Erythroblast (primary cell): ENCODE results near the gene PNMA3.
"Not testable (repeated sequence)": the region's sequence is repeated elsewhere in the genome, so short reads cannot be mapped to it uniquely, and the experiment has no call there.

Experiments used
- DNase-seq, 2 experiments: peaks; one replicate each; lab custom pipeline; 2025; lab: John Stamatoyannopoulos, UW
- GATA1 ChIP-seq: IDR thresholded peaks from 2 replicates; pipeline ENCODE4 v1.6.1; 2011; ENCODE audit warnings: low read depth, mild to moderate bottlenecking, control low read depth, low read length, moderate library complexity
- POLR2A ChIP-seq: IDR thresholded peaks from 2 replicates; pipeline ENCODE4 v1.6.1; 2011; ENCODE audit warnings: mild to moderate bottlenecking, low read length

PNMA3 gene

GRCh38 chrX:153061732-153062131 lies 5.5 kb downstream of the PNMA3 start:
- no peak for TF ChIP-seq POLR2A
- no peak for TF ChIP-seq GATA1
- peak in 1 of 2 experiments; percentile 49 for DNase-seq

- no peak for DNase-seq
These were observed 7.0 kb downstream of the PNMA3 start for GRCh38 chrX:153063315-153063714.

GRCh38 chrX:153064061-153064460 lies 7.8 kb downstream of the PNMA3 start:
- TF ChIP-seq POLR2A (no peak), GATA1 (no peak)
- DNase-seq: no peak

More at GRCh38 chrX:153063315-153063714, 7.0 kb downstream of the PNMA3 start:
- TF ChIP-seq GATA1 (no peak), POLR2A (no peak)

- peak in 1 of 2 experiments; percentile 1 for DNase-seq
- no peak for TF ChIP-seq POLR2A
- no peak for TF ChIP-seq GATA1
These were observed 9.1 kb downstream of the PNMA3 start for GRCh38 chrX:153065389-153065788.

GRCh38 chrX:153066402-153066801 lies 10.1 kb downstream of the PNMA3 start:
- DNase-seq: not testable (repeated sequence)

- not testable (repeated sequence) for DNase-seq
These were observed 15.8 kb downstream of the PNMA3 start, which contains the start of gene PNMA6A for GRCh38 chrX:153071909-153072583. TSS of gene PNMA6A (plus strand) at chrX:153072454. CDS start at chrX:153073063, 609 bp downstream.

GRCh38 chrX:153073331-153073730 lies 17.1 kb downstream of the PNMA3 start:
- not testable (repeated sequence) for DNase-seq

- DNase-seq: no peak
- TF ChIP-seq GATA1 (no peak), POLR2A (no peak)
These were observed 18.1 kb downstream of the PNMA3 start for GRCh38 chrX:153074262-153074899.

GRCh38 chrX:153074935-153075334 lies 18.7 kb downstream of the PNMA3 start:
- DNase-seq: no peak
- no peak for TF ChIP-seq POLR2A
- no peak for TF ChIP-seq GATA1

- no peak for DNase-seq
- no peak for TF ChIP-seq POLR2A
- TF ChIP-seq GATA1: no peak
These were observed 19.1 kb downstream of the PNMA3 start for GRCh38 chrX:153075366-153075765.

GRCh38 chrX:153077437-153078135 lies 21.3 kb downstream of the PNMA3 start:
- DNase-seq: not testable (repeated sequence)

GRCh38 chrX:153083238-153083923 lies 27.1 kb downstream of the PNMA3 start:
- not testable (repeated sequence) for DNase-seq

GRCh38 chrX:153102418-153102817 lies 46.1 kb downstream of the PNMA3 start:
- no peak for TF ChIP-seq POLR2A
- TF ChIP-seq GATA1: no peak
- DNase-seq: no peak

- not testable (repeated sequence) for DNase-seq
These were observed 48.7 kb downstream of the PNMA3 start for GRCh38 chrX:153104959-153105358.

- not testable (repeated sequence) for DNase-seq
These were observed 50.0 kb downstream of the PNMA3 start for GRCh38 chrX:153106092-153106801.
